Measurements from ENCODE around the gene SEL1L2. TPM values are rescaled to one million over a fixed set of nuclear protein-coding genes. Genes with fewer than 3 reads are reported as not detected.
"Not testable (repeated sequence)": the region's sequence is repeated elsewhere in the genome, so short reads cannot be mapped to it uniquely, and the experiment has no call there.

SEL1L2 gene, protein sequence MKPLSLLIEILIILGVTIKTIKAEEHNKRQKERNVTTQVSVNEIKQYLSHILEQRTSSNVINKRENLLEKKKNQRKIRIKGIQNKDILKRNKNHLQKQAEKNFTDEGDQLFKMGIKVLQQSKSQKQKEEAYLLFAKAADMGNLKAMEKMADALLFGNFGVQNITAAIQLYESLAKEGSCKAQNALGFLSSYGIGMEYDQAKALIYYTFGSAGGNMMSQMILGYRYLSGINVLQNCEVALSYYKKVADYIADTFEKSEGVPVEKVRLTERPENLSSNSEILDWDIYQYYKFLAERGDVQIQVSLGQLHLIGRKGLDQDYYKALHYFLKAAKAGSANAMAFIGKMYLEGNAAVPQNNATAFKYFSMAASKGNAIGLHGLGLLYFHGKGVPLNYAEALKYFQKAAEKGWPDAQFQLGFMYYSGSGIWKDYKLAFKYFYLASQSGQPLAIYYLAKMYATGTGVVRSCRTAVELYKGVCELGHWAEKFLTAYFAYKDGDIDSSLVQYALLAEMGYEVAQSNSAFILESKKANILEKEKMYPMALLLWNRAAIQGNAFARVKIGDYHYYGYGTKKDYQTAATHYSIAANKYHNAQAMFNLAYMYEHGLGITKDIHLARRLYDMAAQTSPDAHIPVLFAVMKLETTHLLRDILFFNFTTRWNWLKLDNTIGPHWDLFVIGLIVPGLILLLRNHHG
- total RNA-seq = not detected

DNA sequence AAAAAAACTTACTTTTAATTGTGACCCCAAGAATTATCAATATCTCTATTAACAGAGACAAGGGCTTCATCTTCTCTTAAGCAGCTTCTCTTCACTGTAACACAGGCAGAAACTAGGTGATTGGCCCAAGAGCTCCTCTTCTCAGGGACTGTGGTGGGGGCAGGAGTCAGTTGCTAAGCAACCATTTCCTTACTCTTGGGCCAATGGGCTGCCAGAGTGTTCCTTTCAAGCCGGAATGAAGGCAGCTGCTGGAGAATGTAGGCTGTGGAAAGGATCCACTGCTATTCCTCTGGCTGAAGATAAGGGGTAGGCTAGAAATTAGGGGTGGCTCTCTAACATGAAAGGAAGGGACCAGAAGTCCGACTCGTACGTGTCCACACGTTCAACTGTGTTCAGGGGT lies at the start of gene SEL1L2:
Gene SEL1L2, minus strand, starts transcription at position 150 of the 400 bp plus-strand sequence. Its CDS starts 80 bp downstream, at position 70.
- no peak for DNase-seq

DNA sequence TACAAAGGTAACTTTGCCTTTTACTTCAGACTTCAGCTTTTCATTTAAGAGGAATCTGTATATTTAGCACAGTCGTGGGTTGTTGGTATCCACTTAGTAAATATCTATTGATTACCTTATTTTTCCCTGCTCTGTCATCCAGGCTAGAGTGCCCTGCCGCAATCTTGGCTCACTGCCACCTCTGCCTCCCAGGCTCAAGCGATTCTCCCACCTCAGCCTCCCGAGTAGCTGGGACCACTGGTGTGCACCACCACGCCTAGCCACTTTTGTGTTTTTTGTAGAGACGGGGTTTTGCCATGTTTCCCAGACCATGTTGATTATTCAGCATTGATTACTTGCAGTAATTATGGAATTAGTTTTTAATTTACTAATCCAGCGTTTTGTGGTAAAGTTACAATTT lies 46.2 kb upstream of the SEL1L2 start:
- no peak for DNase-seq

DNA sequence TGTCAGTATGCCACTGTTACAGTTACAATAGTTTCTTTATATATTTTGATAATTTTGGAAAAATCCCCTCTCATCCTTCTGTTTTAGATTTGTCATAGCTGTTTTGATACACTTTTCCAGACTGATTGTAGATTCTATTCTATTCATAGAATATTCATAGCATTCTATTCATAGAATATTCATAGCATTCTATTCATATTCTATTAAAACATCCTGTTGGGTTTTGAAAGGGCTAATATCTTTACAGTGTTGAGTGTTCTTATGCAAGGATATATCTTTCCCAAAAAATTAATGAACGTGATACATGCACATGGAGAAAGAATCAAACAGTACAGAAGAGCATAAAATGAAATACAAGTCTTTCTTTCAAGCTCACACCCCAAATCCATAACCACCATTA lies 42.9 kb upstream of the SEL1L2 start:
- DNase-seq = no peak

DNA sequence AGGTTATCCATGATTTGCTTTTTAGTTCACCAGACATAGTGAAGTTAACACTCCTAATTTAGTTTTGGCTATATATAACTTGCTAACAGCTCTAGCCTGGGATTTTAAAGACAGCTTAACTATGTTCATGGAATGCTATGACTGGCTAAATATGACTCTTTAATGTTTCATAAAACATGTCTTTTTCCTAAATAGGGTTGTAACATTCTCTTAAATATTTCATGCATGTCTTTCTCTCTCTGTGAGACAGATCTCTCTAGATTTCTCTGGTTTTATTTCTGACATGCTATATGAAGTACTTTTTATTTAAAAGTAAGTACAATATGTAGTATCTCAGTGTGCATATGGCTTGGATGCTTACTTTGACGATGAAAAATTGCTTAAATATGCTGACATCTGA lies 40.6 kb upstream of the SEL1L2 start:
- no peak for DNase-seq

DNA sequence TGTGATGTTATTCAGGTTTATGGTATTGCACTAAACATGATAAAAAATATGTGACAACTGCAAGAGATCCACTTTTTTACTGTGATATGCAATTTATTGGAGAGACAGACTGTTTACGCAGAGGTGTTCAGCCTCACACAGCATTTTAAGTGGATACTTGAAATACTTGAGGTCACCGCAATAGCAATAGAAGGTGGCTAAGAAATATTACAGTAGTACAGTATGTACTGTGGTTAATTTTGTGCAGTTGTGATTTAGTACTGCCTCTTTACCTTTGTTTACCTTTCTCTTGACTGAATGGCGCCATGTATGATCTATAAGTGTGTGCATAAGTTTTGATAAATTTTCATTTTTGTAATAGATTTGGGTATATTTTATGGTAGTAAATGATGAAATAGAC lies 22.3 kb upstream of the SEL1L2 start:
- DNase-seq = no peak

DNA sequence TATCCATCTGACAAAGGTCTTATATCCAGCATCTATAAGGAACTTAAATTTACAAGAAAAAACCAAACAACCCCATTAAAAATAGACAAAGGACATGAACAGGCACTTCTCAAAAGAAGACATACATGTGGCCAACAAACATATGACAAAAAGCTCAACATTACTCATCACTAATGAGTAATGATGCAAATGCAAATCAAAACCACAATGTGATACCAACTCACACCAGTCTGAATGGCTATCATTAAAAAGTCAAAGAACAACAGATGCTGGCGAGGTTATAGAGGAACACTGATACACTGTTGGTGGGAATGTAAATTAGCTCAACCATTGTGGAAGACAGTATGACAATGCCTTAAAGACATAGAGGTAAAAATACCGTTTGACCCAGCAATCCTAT lies 18.8 kb upstream of the SEL1L2 start:
- DNase-seq = no peak

DNA sequence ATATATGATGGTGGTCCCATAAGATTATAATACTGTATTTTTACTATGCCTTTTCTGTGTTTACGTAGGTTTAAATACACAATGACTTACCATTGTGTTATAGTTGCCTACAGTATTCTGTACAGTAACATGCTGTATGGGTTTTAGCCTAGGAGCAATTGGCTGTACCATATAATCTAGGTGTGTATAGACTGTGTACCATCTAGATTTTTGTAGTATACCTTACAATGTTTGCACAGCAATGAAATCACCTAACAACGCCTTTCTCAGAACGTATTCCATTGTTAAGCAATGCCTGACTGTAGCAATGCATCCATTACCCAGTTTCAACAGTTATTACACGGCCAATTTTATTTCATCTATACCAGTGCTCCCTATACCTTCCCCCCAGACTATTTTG lies 15.6 kb upstream of the SEL1L2 start:
- DNase-seq = no peak

DNA sequence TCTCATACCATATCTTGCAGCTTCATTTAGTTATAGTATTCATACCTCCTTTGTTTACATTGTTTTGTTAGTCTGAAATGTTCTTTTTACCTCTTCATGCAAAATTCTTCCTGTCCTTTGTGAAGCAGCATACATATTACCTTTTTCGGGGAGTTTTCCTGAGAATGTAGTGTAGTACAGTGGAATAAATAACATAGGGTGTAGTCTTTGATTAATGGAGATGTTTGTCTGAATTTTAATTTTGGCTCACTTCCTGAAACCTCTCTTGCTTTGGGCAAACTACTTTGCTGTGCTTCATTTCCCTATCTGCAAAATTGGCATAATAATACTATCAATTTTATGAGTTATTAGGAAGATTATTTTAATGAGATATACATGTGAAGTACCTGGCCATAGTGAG lies 10.5 kb upstream of the SEL1L2 start:
- no peak for DNase-seq

DNA sequence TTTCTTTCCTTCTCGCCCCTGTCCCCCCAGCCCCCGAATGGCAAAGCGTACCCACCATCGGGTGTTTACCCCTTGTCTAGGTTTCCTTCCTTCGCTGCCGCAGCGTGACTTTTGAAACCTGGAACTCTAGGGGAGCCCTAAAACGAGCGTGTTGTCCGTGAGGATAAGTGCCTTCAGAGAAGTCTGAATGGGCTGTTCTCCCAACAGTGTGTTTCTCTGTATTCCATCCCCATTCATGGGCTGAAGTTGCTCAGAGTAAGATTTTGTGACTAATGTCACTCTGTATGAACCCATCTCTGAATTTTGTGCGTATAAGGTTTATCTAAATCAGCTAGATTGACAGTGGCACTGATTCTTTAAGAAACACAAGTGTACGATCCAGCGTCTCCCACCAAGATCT lies 5.9 kb upstream of the SEL1L2 start:
- no peak for DNase-seq

DNA sequence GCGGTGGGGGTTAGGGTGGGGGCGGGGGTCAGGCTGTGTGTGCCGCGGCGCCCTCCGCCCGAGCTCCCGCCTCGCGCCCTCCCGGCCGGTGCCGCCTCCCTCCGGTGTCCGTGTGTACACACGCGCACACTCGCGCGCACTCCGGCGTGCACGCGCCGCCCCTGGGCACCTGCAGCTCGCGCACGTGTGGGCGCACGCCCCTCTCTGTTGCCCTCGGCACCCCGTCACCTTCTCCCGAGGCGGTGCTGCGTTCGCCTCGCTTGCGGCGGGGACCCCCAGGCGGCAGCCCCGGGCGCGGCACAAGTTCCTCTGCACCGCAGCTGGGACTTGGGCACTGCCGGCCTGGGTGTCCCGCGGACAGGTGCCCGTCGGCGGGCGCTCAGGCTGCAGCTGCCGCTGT lies 5.4 kb upstream of the SEL1L2 start:
- no peak for DNase-seq

DNA sequence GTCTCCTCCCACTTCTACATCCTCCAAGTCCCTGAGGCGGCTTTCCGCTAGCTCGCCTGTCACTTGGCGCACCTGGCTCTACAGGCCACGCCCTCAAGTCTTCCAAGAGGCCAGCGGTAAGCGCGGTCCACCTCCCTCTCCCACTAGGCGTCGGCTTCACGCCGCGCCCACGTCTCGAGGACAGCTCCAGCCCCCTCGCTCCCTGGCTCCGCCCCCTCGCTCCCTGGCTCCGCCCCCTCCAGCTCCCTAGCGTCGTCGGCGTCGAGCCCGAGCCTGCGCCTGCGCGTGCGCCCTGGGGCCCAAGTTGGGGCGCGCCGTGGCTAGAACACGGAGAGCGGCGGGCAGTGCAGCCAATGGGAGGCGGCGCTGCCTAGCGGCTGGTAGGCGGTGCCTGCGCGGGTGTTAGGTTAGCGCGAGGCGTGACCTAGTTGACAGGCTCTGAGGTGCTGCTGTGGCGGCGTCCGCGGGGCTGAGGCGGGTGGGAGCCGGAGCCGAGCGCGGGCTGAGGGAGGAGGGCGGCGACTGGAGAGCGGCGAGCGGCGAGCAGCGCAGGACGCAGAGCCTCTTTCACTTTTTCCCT lies 4.8 kb upstream of the SEL1L2 start, which contains the start of gene MACROD2:
Gene MACROD2, plus strand, starts transcription at position 431 of the 580 bp plus-strand sequence.
- DNase-seq = peak; percentile 86

DNA sequence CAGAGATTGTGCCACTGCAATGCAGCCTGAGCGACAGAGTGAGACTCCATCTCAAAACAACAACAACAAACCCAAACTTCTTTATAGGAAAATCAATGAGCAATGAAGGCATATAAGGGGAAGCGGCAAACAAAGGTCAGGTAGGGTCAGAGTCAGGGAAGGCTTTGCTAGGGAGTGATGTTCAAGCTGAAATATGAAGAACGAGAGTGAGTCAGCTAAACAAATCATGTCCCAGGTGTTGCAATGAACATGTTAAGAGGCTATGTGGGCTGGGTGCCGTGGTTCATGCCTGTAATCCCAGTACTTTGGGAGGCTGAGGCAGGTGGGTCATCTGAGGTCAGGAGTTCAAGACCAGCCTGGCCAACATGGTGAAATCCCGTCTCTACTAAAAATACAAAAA lies 1.5 kb upstream of the SEL1L2 start:
- not testable (repeated sequence) for DNase-seq

DNA sequence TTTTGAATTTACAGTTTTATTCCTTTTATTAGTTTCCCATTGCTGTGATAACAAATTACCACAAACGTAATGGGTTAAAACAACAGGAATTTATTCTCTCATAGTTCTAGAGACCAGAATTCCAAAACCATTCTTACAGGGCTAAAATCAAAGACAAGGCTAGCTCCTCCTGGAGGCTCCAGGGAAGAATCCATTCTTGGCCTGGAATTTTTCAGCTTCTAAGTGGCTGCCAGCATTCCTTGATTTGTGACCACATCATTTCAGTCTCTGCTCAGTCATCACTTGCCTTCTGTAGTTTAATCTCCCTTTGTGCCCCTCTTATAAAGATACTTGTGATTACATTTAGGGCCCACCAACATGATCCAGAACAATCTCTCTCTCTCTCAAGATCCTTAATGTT lies 897 bp upstream of the SEL1L2 start:
- no peak for DNase-seq

DNA sequence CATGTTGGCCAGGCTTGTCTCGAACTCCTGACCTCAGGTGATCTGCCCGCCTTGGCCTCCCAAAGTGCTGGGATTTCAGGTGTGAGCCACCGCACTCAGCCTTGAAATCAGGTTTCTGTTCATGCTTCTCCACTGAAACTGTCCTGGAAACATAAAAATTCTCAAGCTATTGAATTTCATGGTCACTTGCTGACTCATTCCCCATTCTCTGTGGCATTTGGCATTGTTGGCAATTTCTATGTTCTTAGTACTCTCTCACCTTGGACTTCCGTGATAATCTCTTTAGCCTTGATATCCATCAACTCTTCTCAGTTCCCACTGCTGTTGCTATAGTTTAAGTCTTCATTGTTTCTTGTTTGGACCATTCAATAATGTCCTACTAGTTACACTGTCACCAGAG lies 6.2 kb downstream of the SEL1L2 start:
- no peak for DNase-seq

DNA sequence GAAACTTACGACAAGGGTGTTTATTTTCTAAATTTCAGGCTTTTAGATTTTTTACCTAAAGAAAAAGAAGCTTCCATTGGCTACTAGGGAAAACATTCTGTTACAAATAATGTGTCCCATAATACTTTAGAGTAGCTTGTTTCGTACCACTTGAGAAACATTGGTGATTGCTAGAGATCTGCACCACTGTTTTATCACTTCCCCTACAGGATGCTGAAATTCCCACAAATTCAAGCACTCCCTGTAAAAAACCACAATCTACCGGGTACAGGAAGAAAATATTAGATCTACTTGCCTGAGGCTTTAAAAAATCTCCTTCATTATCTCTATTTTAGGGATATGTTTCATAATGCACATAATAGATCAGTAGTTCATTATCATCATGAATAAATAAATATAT lies 29.9 kb downstream of the SEL1L2 start:
- DNase-seq = no peak

DNA sequence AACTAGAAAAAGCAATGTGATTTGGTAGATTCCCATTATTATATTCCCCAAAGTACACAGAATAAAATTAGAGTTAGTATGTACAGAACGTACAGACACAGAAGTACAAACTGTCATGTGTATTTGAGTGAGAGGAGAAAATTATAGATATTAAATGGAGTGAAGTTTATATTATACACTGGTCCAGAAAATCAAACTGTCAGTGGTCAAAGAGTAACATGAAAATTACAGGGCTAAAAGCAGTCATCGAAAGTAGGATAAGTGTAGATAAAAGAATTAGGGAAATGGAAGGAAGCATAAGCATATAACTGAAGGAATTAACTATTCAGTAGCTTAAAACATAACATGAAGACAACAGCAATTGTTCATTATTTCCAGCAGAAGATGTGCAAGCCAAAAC lies 30.3 kb downstream of the SEL1L2 start:
- DNase-seq = no peak

DNA sequence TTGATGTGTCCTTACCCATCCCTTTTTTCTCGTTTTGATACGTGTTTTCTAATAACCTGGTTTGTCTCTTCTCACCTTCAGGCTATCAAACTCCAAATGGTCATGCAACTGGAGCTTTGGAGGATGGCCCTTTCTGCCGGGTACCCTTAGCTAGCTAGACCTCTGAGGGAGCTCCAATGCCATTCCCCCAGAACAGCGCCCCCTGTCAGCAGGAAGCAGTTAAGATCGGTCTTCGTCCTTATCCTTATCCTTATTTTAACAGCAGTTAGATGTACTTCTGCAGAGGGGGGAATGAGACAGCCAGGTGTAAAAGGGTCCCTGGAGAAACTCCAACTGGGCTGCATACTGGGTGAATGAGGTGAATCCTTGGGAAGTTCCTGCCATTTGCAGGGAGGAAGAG lies 37.2 kb downstream of the SEL1L2 start:
- DNase-seq = no peak

DNA sequence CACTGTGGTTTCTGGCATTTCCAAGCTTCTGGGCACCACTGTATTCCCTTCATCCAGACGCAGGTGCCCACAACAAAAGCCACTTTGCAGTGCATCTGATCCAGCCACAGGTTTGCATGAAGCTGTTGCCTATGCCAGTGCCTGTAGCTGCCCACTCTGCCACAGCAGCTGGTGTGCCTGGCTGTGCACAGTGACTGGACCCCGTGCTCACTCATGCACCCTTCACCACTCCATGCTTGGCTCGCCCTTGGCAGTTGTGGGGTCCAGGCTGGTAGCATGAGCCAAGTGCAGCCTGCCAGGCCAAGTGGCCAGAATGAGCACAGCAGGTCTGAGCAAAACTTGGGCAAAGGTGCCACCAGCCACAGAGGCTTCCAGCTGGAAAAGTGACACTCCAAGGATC lies 42.7 kb downstream of the SEL1L2 start:
- DNase-seq = no peak

DNA sequence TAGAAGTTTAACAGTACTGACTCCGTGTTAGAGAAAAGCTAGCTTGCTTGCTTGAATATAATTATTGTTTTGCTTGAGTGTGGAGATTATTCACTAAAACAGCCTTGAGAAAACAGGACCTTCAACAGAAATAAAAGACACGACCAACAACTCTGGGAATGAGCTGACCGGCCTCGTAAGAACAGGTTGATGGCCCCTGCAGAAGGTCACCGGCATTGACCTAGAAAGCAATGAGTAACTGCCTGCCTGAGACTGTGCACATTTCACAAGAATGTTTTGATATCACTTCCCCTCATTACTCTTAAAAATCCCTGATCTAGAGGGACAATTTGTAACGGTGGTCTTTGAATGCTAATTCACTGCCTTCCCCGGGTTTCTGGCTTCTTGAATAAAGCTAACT lies 49.4 kb downstream of the SEL1L2 start:
- DNase-seq = no peak

DNA sequence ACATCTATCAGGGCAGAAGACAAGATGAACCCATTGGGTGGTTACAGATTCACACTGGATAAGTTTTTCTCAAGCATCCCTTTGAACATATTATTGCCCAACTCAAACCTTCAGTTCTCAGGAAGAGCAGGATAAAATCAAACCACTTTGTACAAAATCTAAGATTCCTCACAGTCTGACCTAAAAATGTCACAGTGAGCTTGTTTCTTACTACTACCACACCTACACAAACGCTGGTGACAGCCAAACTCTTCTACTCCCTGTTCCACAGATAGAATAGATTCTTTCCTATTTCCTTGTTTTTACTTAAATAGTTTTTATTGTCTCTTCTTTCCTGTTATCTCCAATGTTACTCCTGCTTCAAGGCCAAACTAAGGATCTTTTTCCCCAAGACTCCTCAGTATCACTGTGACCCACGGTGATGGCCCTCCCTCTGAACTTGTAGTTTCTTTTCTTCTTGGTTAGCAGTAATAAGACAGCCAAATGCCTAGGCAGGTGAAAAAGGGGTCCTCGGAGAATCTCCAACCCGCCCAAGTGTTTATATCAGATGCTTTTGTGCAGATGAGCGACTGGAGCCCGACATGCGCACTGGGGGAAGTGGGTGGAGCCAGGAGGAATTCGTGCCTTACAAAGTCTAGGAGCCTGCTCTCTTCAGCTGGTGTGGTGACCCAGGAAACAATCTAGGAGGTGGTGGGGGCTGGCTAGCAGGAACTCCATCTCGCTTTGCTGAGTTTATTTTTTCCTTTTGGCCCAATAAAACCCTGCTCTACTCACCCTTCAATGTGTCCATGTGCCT lies 53.4 kb downstream of the SEL1L2 start:
- DNase-seq = no peak

DNA sequence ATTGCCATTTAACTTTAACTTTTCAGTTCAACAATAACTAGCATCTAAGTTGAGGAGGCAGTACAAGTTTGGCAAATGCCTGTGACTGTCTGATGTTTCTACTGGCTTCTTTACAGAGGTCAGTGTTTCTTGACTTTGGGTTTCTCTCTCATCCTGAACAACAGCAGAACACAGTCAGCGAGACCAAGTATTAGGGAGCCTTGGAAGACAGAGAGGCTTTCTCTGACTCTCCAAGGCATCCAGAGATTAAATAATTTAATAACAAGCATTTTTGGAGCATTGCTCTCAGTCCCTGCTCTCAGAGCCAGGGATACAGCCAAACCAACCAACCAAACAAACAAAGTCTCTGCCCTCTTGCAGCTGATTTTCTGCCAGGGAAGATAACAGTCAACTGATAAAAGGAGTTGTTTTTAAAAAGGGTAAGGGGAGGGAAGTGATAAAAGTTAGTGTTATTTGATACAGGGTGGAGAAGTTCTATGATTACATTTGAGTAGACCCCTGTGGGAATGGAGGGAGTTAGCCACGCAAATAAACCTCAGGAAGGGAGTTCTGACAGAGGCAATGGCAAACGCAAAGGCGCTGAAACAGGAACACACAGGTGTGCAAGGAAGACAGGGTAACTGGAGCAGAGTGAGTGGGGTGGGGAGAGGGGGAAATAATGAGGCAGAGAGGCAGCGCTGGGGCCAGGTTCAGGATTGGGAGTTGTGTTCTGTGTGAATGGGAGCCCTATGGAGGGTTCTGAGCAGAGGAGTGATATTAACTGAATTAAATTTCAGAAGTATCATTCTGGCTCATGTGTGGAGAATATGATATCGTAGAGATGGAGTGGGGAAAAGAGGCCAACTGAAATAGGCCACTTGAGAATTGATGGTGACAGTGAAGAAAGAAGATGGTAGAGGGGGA lies 55.2 kb downstream of the SEL1L2 start:
- no peak for DNase-seq

DNA sequence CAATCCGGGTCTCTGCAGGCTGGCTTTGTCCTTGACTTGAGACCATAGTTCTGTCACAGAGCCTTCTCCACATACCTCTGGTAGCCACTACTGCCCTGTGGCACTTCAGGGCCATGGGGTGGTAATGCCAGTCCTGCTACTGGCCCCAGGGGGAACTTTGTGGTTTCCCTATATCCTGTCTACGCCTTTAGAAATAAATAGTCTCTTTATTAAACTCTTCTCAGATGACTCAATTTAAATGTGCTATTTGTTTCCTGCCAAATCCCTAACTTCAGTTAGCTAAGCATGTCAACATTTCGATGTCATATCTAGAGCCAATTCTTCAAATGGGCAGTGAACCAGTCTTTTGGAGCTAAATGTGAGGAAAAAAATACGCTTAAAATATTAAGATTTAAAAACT lies 60.1 kb downstream of the SEL1L2 start:
- no peak for DNase-seq
